ENCODE results near the gene MAD1L1.

Gene MAD1L1

DNA sequence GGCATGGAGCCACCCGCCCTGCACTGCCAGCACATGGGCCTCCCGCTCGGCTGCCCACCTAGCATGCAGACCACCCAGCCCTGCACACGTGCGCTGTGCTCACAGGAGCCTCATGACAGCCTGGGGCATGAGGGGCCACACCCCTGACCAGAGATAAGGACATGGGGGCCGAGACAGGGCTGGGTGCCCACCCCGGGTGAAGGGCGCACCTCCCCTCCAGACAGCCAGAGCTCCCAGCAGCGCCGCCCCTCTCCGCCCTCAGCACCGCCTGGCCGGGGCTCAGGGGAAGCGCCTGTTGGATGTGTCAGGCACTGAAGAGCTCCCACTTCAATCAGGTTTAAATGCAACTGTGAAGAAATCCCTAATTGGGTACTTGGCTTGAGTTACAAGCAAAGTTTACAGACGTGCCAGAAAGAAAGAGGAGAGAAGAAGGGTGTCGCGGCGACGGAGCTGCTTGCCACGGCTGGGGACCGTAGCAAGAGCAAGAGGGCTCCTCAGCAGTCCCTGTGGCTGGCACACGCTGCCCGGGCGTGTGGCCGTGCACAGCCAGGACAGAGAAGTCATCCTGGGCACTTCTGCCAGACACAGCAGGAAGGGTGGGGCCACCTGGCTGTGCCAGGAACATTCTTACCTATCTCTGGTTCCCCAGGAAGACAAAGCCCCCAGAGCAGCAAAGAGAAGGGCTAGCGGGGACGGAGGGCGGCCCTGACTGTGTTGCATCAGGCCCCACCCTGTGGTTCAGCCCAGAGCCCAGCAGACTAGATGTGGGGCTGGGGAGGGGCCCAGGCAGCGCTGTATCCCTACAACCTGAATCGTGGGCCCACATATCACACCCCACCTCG is 315.3 kb downstream of the MAD1L1 start:
- DNase-seq = no peak

DNA sequence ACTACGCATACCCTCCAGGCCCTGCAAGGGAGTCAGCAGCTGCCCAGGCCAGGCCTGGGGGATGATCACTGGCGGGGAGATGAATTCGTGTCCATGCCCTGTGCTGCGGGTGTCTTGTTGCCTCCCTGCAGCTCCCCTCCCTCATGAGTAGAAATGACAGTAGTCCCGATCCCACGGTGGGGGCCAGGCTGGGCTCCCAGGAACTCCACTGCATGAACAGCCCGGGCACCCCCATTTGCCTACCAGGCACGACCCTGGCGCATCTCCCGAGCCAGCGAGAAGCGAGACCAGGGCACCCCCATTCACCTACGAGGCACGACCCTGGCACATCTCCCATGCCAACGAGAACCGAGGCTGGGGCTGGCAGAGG is 316.2 kb downstream of the MAD1L1 start:
- no peak for DNase-seq

DNA sequence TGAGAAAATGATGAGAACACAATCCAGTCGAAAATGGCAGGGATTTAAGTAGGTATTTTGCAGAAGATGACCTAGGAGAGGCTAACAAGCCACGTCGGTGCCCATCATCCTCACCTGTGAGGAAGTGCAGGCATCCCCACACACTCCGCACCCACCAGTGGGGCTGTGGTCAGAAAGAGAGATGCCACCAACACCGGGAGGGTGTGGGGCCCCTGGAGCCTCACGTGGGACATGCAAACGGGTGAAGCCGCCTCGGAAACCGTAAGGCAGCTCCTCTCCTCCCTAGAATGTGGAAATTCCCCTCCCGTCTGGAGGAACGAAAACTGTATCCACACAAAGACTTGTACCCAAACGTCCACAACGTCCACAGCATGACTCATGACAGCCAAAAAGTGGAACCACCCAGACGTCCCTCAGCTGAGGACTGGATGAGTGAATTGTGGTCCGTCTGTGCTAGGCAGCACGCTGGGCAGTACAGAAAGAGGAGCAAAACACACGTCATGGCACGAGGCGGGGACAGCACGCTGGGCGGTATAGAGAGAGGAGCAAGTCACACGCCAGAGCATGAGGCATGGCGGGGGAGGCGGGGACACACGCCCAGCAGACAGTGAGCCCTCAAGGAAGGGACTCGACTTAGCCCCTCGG is 316.7 kb downstream of the MAD1L1 start:
- DNase-seq = no peak

- no peak for DNase-seq
Observed at GRCh38 chr7:1915326-1915725, 317.4 kb downstream of the MAD1L1 start.

DNA sequence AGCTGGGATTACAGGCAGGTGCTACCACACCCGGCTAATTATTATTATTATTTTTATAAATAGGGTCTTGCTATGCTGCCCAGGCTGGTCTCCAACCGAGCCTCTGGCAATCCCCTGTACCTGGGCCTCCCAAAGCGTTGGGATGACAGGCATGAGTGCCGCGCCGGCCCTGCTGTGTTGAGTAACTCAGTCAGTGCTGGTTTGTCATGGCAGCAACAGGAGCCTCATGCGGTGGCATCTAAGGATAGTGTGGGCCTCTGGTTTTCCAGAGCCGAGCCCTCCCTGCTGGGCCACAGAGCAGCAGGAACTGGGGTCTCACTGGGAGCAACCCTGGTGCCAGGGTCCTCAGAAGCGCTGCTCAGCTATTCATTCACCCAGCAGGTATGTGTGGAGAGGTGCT is 318.0 kb downstream of the MAD1L1 start:
- DNase-seq = no peak

GRCh38 chr7:1914321-1914720 is 318.4 kb downstream of the MAD1L1 start:
- DNase-seq = no peak

- no peak for DNase-seq
Observed at GRCh38 chr7:1913466-1914282, 319.1 kb downstream of the MAD1L1 start.

DNA sequence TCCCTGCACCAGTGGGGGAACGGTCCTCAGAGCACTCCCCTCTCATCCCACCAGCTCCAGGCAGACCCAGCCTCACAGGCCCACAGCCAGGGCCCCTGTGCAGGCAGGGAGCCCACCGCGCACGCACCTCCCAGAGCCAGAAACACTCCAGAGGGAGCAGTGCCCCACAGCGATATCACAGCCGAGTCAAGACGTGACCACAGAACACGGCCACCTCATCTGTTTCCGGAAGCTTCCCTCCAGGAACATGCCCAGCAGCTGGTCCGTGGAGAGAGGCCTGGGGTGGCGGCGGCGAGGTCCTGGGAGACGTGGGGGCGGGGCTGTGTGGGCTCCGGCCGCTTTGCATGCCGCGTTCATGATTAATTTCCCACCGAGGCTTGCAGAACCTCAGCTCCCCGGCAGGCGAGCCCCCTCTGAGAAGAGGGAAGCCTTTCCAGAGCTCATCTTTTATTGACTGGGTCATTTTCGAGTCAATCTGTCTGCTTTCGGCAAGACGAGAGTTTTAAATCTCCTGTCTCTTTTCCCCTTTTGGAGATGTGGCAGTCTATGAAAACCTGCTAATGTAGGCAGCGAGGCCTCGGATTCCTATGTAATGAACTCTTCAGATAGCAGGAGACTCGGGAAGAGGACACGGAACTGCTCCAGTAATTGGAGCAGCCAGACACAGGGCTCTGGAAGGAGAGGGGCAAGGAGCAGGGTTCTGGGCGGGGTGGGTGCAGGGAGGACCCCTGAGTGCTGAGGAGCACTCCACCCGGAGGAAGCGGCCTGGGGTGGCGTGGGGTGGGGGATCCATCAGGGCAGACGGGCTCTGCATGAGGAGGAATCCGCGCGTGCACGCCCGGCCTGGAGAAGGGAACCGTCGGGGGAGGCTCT is 319.9 kb downstream of the MAD1L1 start:
- DNase-seq = no peak

GRCh38 chr7:1911571-1911970 is 321.2 kb downstream of the MAD1L1 start:
- DNase-seq = no peak

DNA sequence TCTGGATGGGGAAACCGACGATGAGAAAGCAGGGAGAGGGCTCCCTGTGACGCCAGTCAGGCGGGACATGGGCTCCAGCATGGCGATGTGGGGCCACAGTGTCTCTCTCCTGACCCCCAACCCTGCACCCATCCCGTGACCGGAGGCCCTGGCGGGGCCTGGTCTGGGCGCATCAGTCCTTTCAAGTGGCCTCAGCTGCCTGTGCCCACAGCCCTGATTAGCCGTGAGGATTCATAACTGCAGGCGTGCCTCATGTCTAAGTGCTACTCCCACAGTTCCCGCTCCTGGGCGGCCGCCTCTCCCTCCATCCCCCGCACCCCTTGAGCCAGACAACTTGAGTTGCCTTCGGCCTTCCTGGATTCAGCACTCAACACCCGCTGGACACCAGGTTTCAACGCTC is 321.9 kb downstream of the MAD1L1 start:
- no peak for DNase-seq

DNA sequence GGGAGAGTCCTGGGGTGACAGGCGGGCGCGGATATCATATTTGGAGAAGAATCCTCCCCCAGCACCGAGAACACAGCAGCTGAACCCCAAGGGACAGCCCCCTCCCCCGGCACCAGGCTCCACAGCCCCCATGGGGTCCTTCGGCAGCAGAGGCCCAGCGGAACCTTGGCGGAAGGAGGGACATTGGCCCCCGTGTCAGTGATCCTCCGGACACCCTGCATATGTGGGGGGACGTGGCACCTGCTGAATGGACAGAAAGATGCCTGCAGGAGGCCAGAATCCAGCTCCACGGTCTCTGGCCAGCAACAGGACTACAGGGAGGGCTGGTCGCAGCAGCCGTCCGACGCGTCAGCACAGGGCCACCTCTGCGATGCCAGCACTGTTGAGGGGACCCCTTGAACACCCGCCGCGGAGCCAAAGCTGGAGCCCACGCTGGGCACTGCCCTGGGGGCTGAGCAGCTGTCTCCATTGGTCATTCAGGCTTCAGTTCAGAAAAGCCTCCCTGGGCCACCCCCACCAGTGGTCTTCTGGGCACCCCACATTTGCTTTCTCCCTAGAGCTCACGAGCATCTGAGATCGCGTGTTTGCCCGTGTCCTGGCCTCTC is 322.6 kb downstream of the MAD1L1 start:
- DNase-seq = no peak

DNA sequence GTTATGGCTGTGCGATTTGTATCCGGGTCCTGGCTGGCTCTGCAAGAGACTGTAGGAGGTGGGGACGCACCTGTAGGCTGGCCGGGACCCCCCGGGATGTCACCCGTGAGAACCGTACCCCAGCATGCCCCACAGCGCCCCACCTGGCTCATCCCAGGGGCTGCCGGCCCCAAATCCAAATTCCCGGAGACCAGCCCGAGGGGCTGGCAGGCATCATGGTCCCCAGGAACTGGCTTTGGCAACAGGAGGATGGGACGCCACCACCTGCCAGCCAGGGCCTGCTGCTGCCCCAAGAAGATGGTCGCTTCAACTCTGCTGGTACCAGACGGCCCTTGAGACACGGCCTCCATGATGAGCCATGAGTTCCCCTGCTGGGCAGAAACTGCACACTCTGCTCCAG is 323.3 kb downstream of the MAD1L1 start:
- no peak for DNase-seq

DNA sequence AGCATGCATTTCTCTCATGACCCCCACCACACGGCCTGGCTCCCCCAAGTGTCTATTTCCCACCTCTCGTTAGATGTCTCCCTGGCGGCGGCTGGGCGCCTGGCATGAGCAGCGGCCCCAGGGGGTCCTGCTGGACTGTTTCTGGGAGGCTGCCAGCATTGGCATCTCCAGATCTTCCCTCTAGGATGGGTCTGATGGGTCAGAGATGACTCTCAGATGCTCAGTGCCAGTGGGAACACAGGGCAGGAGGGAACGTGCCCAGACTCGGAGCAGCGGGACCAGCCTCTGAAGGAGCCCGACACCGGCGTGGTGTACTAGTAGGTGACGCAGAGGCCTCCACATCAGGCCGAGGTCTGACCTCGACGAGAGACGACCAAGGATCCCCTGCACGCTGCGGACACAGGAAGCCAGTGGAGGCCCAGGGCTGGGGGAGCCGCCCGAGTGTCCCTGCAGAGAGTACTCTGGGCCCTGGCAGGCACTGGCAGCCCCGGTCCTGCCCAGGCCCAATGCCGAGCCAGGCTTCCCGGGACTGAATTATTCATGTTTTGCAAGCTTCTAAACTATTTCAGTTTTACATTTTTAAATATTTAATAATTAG is 323.8 kb downstream of the MAD1L1 start:
- DNase-seq = no peak

DNA sequence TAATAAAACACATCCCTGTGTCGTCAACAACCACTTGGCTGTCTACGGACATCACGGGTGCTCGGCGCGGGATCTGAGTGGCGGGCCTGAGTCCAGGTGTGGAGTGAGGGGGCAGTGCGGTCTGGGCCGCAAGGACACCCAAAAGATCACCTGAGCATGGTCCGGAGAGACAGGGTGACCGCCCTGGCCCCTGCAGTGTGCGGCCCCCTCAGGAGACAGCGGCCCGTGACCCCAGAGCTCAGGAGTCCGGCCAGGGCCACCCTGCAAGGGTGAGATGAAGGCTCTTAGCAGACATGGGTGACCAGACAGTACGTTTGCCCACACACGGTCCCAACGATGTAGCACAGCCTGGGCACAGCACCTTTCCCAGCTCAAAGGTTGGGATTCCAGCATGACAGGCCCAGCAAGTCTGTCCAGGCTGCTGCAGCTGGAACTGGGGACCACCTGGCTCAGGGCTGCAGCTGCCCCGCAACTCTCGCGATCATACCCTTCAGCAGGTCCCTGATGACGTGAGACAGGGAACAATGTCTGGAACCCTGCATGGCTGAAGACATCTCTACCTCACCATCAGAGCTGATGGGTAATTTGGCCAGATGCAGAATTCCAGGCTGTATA is 324.9 kb downstream of the MAD1L1 start:
- no peak for DNase-seq

GRCh38 chr7:1906988-1907745 is 325.6 kb downstream of the MAD1L1 start:
- DNase-seq = no peak

DNA sequence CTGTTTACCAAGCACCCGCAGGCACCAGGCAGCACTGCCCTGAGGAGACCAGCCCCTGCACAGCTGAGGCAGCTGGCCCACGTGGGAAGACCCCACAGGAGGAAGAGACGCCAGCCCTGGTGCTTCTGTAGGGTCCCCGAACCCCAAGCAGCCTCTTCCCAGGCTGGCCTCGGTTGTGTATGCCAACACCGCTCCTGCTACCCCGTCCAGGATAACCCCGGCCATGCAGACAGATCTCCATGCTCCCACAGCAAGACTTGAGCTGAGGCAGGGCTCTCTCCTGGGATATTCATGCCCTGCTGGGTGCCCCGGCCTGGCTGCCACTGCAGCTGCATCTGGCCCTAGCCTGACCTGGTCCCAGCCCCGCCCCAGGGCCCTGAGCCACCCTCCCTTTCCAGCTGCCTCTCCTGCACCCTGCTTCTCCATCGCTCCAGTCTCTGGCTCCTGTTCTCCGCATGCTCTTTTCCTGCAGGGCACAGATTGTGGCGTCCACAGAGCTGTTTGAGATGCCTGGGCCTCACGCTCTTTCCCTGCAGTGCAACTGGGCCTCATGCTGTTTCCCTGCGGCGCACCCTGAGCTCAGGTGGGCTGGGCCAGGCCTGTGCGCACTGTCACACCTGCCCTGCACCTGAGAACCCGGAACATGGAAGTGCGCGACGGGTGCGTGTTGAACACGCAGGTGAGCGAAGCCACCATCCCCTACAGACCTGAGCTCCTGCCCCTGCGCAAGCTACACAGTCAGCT is 326.5 kb downstream of the MAD1L1 start:
- DNase-seq = no peak

GRCh38 chr7:1902231-1902855 is 330.4 kb downstream of the MAD1L1 start:
- no peak for DNase-seq

- no peak for DNase-seq
Observed at GRCh38 chr7:1901431-1902210, 331.1 kb downstream of the MAD1L1 start.

- no peak for DNase-seq
Observed at GRCh38 chr7:1900847-1901246, 331.9 kb downstream of the MAD1L1 start.

Data from NCI-H187 (cell line).